ENCODE measurements around the gene POMGNT1. TPM values are rescaled to one million over a fixed set of nuclear protein-coding genes. Genes with fewer than 3 reads are reported as not detected.

POMGNT1 gene
- total RNA-seq, 1 donor from 2014 or later = 28.5 TPM

- no peak for DNase-seq (ENCODE audit: extremely low spot score in 2 of 2)
- H3K27ac ChIP-seq = no peak overlapping the region
- no peaks in the 10 kb centered on the region for H3K27me3 ChIP-seq
- TF ChIP-seq CTCF (IDR thresholded peaks at IDR 0.05) (no peak), POLR2A (IDR thresholded peaks at IDR 0.05) (no peak), POLR2AphosphoS5 (IDR thresholded peaks at IDR 0.05; ENCODE audit: insufficient read depth in 1 of 2, low read depth in 1 of 2) (no peak)
- H3K9me3 ChIP-seq = no peaks in the 10 kb centered on the region
- H3K4me1 ChIP-seq = no peaks in the 10 kb centered on the region
- H3K4me3 ChIP-seq = no peak overlapping the region
- intact Hi-C loops (cut with DNase I) = no loop called here
- no peaks in the 10 kb centered on the region for H3K36me3 ChIP-seq
Measured at GRCh38 chr1:46152016-46152415, 46.2 kb downstream of the POMGNT1 start.

DNA sequence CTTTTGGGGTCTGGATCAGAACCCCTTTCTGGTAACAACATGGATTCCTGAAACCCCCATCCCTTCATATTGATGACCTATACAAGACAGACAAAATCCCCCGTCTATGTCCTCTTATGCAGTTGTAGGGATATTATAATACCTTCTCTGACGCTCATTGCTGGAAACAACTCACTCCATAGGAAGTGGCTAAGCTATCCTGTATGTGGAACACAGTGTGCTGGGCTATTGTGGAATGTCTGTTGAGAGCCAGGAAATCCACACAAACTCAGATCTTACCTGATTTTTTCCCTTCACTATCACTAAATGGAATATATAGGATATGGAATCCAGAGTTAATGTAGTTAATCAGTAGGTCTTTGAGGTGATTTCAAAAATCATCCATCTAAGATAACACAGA lies 48.1 kb downstream of the POMGNT1 start:
- no peaks in the 10 kb centered on the region for H3K4me1 ChIP-seq
- no peaks in the 10 kb centered on the region for H3K36me3 ChIP-seq
- no peaks in the 10 kb centered on the region for H3K9me3 ChIP-seq
- intact Hi-C loops (cut with DNase I) = no loop called here
- DNase-seq (ENCODE audit: extremely low spot score in 2 of 2) = no peak
- H3K27me3 ChIP-seq = no peaks in the 10 kb centered on the region
- no peak for TF ChIP-seq CTCF (IDR thresholded peaks at IDR 0.05)
- peak in 1 of 2 donors; percentile 61 for TF ChIP-seq POLR2AphosphoS5 (IDR thresholded peaks at IDR 0.05; ENCODE audit: insufficient read depth in 1 of 2, low read depth in 1 of 2)
- no peak overlapping the region for H3K4me3 ChIP-seq
- no peak overlapping the region for H3K27ac ChIP-seq

DNA sequence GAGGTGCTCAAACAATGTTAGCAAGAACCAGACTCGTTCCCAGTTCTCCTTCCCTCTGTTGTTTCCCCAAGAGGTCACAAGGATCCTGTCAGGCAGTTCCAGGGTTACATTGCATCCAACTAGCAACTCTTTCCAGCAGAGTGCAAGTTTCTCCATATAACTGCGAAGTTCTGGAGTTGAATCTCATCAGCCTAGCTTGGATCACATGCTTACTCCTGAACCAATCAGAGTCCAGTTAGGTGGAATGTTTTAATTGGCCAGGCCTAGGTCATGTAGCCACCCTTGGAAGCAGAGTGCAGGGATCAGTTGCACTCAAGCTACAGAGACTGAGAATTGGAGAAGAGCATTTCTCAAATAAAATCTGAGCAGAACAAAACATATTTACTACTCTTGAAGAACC lies 49.9 kb downstream of the POMGNT1 start:
- no peaks in the 10 kb centered on the region for H3K27me3 ChIP-seq
- H3K4me1 ChIP-seq = no peaks in the 10 kb centered on the region
- no peaks in the 10 kb centered on the region for H3K36me3 ChIP-seq
- H3K4me3 ChIP-seq = no peak overlapping the region
- no peak for TF ChIP-seq POLR2AphosphoS5 (IDR thresholded peaks at IDR 0.05; ENCODE audit: insufficient read depth in 1 of 2, low read depth in 1 of 2)
- TF ChIP-seq POLR2A (IDR thresholded peaks at IDR 0.05) = no peak
- no peak for TF ChIP-seq CTCF (IDR thresholded peaks at IDR 0.05)
- no peaks in the 10 kb centered on the region for H3K9me3 ChIP-seq
- peak in 1 of 2 donors; percentile 13 for DNase-seq (ENCODE audit: extremely low spot score in 2 of 2)
- intact Hi-C loops (cut with DNase I) = no loop called here
- H3K27ac ChIP-seq = no peak overlapping the region

Small RNA genes lying within 50 kb of the gene (small RNA-seq; reads per million reads assigned to genes)
- not detected for gene AL672043.1

Other genes with a start within 250 kb of the POMGNT1 start
- gene PIK3R3, start 65.8 kb downstream of the POMGNT1 start, total RNA-seq = 27.0 TPM
- 3.9 TPM for gene TSPAN1, start 23.3 kb downstream of the POMGNT1 start, total RNA-seq
- not detected for gene P3R3URF, start 21.9 kb downstream of the POMGNT1 start, total RNA-seq
- gene LURAP1, start 4.9 kb upstream of the POMGNT1 start, total RNA-seq = 14.0 TPM
- gene RAD54L, start 49.3 kb upstream of the POMGNT1 start, total RNA-seq = 8.1 TPM
- gene LRRC41, start 105.2 kb upstream of the POMGNT1 start, total RNA-seq = 58.4 TPM
- 175 TPM for gene UQCRH, start 105.3 kb upstream of the POMGNT1 start, total RNA-seq
- 21.4 TPM for gene NSUN4, start 142.4 kb upstream of the POMGNT1 start, total RNA-seq
- 38.1 TPM for gene FAAH, start 195.9 kb upstream of the POMGNT1 start, total RNA-seq